Upper lobe of right lung (tissue), 1 donor: ENCODE data around the gene ALPL. TPM values are rescaled to one million over a fixed set of nuclear protein-coding genes. Genes with fewer than 3 reads are reported as not detected.

Experiments used
- ATAC-seq: fragments of 200-7000 bp; cut with Tn5 transposase; one replicate; pipeline ENCODE4 v1.9.1; 2020; ENCODE audit warnings: mild to moderate bottlenecking, moderate library complexity
- DNase-seq: peaks from one replicate; pipeline ENCODE4 v3.0.0-alpha.2; 2020
- H3K27ac ChIP-seq: fragments of 200-600 bp; one replicate; pipeline ENCODE4 v1.8.0; 2022
- H3K27me3 ChIP-seq: fragments of 200-600 bp; one replicate; pipeline ENCODE4 v1.8.0; 2022; ENCODE audit warnings: mild to moderate bottlenecking
- H3K36me3 ChIP-seq: fragments of 200-600 bp; one replicate; pipeline ENCODE4 v1.8.0; 2022
- H3K4me1 ChIP-seq: fragments of 200-600 bp; one replicate; pipeline ENCODE4 v1.8.0; 2022
- H3K4me3 ChIP-seq: fragments of 200-600 bp; one replicate; pipeline ENCODE4 v1.8.0; 2022; ENCODE audit warnings: mild to moderate bottlenecking
- H3K9me3 ChIP-seq: fragments of 200-600 bp; one replicate; pipeline ENCODE4 v1.8.0; 2022
- CTCF ChIP-seq: fragments of 200-600 bp; IDR thresholded peaks from one replicate; pipeline ENCODE4 v1.8.0; 2022; ENCODE audit warnings: antibody characterized with exemption
- intact Hi-C: fragments of 100-400 bp; cut with DNase I; formaldehyde crosslinking; loops from one replicate; pipeline ENCODE4 v1.11.0; 2022
- total RNA-seq: library from RNA; stranded (reverse); fragmentation: NEBNext Ultra II Directional; extraction: Animal tissue kit (Norgen Biotek cat#: 25700); gene quantifications from one replicate; pipeline ENCODE4 v1.2.1, GENCODE V29; 2021
- donor health status: DM: no; HTN: yes; CAD: no; lungs with severe emphysema.

Gene ALPL
- total RNA-seq, 1 donor from 2014 or later: 164 TPM

DNA sequence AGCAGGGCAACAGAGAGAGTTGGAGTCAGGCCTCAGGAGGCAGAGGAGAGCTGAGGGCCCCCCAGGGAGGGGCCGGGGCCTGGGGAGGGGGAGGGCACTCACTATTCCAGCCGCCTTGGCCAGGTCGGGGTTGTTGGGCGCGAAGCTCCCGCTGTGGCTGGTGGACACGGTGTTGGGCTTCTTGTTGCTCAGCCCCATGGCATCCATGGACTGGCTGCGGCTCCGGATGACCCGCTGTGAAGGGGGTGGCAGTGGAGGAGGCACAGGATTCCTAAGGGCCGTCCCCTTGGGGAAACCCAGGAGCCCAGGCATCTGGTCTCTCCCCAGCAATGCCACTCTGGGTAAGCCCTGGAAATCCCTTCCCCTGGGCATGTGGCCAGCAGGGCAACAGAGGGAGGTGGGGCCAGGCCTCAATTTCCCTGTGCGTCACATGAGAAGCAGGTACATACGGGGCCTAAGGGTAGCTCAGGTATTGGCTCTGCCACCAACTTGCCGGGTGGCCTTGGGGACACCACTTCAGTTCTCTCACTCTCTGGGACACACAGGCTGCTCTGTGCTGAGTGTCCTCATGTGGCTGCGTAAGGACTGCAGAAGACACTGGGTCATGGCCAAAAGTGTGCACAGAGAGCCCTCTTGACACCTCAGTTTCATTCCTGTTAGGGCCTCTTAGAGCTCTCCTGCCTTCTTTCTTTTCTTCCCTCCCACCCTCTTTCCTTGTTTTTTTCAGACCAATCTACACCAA lies 96.9 kb downstream of the ALPL start:
- ATAC-seq (no peak), DNase-seq (peak; percentile 62)
- no peaks in the 10 kb centered on the region for H3K36me3 ChIP-seq

GRCh38 chr1:21607549-21608529 lies 98.6 kb downstream of the ALPL start:
- no peak for TF ChIP-seq CTCF
- peak; percentile 90 for ATAC-seq
- peak; percentile 93 for DNase-seq
- no peaks in the 10 kb centered on the region for H3K27me3 ChIP-seq
- H3K9me3 ChIP-seq: no peaks in the 10 kb centered on the region
- no peaks in the 10 kb centered on the region for H3K4me1 ChIP-seq
- intact Hi-C loops: no loop called here
- H3K36me3 ChIP-seq: no peaks in the 10 kb centered on the region
- H3K4me3 ChIP-seq: no peak overlapping the region
- no peak overlapping the region for H3K27ac ChIP-seq

More for the DNA sequence above, 96.9 kb downstream of the ALPL start:
- Histone ChIP-seq H3K9me3 (no peaks in the 10 kb centered on the region), H3K27ac (no peak overlapping the region), H3K4me1 (no peaks in the 10 kb centered on the region), H3K4me3 (no peak overlapping the region), H3K27me3 (no peaks in the 10 kb centered on the region)
- intact Hi-C loops: no loop called here
- no peak for TF ChIP-seq CTCF

GRCh38 chr1:21608798-21609197 lies 99.6 kb downstream of the ALPL start:
- Histone ChIP-seq H3K9me3 (no peaks in the 10 kb centered on the region), H3K4me3 (no peak overlapping the region), H3K36me3 (no peaks in the 10 kb centered on the region), H3K27me3 (no peaks in the 10 kb centered on the region), H3K4me1 (no peaks in the 10 kb centered on the region), H3K27ac (no peak overlapping the region)
- ATAC-seq (no peak), DNase-seq (no peak)
- intact Hi-C loops: no loop called here
- TF ChIP-seq CTCF: no peak

DNA sequence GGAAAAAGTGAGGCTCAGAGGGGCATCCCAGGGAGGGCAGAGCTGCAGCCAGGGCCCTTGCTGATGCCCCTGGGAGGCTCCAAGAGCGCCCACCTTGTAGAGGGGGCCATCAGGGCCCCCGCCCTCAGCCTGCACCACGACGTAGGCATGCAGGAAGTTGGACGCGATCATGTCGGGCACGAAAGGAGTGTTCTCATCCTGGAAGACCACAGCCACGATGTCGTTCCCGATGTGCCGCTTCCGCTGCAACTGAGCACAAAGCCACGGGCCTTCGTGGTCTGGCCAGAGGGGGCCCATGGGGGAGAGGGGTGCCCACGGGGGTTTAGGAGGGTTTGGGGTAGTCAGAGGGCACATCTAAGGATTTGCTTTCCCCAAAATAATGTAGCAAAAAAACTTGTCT lies 100.8 kb downstream of the ALPL start:
- Histone ChIP-seq H3K4me3 (no peak overlapping the region), H3K36me3 (no peaks in the 10 kb centered on the region), H3K27me3 (no peaks in the 10 kb centered on the region), H3K4me1 (no peaks in the 10 kb centered on the region), H3K27ac (no peak overlapping the region), H3K9me3 (no peaks in the 10 kb centered on the region)
- intact Hi-C loops: no loop called here
- ATAC-seq: no peak
- TF ChIP-seq CTCF: no peak
- no peak for DNase-seq

- H3K4me3 ChIP-seq: no peak overlapping the region
- no peaks in the 10 kb centered on the region for H3K27me3 ChIP-seq
- H3K9me3 ChIP-seq: no peaks in the 10 kb centered on the region
- DNase-seq (no peak), ATAC-seq (no peak)
- no peak for TF ChIP-seq CTCF
- H3K36me3 ChIP-seq: no peaks in the 10 kb centered on the region
- no peaks in the 10 kb centered on the region for H3K4me1 ChIP-seq
- intact Hi-C loops: no loop called here
- no peak overlapping the region for H3K27ac ChIP-seq
These were observed 102.0 kb downstream of the ALPL start for GRCh38 chr1:21610989-21611785.
